Muscle of arm (tissue), 12 donors: Measurements from ENCODE around the gene CHD9NB. TPM values are rescaled to one million over a fixed set of nuclear protein-coding genes. Genes with fewer than 3 reads are reported as not detected.
A peak's percentile ranks its signal among the peaks of the same experiment; 100 is the strongest.
"Not testable (repeated sequence)": the region's sequence is repeated elsewhere in the genome, so short reads cannot be mapped to it uniquely, and the experiment has no call there.

ENCODE experiments used
- DNase-seq: peaks from one replicate; pipeline ENCODE4 v3.0.0-alpha.2; 2013
- polyA plus RNA-seq, 12 donors: library from polyadenylated mRNA; unstranded; fragments of 120-200 nt; gene quantifications; one replicate each; pipeline ENCODE4 v1.2.1, GENCODE V29; 2013; ENCODE audit not compliant: insufficient read length in 12 of 12

Gene CHD9NB
- polyA plus RNA-seq, 12 donors, result 1.5 to 4.9 (median 2.8) TPM; not detected in 2

DNA sequence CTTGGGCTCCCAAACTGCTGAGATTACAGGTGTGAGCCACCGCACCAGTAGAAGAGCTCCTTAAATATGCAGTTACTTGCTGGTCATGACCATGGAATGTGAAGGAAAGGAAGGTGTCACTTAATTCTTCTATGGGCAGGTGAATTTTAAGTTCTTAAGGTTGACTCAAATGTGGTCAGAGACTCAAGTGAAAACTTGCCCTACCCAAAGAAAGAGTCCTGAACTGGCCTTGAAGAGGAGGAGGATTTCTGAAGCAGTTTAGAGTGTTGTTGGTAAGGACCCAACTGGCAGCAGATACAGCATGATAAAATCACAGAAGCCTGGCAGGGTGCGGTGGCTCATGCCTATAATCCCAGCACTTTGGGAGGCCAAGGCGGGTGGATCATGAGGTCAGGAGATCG is 31.4 kb upstream of the CHD9NB start:
- DNase-seq, result no peak

DNA sequence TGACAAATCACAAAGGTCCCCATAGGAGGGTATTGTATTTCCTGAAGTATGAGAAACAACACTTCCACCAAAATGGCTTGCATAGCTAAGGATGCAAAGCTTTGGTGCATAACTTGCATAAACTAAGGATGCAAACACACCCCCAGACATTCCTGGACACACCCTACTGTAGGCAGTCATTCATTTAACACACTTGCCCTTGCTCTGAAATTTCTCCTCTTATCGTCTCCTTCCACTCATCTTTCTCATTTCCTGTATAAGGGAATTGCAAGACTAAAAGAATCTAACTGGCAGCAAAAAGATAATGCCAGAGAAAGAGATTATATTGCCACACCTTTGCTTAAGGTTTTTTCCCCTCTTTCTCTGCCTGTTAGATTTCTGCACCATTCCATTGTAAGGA is 30.4 kb upstream of the CHD9NB start:
- no peak for DNase-seq

DNA sequence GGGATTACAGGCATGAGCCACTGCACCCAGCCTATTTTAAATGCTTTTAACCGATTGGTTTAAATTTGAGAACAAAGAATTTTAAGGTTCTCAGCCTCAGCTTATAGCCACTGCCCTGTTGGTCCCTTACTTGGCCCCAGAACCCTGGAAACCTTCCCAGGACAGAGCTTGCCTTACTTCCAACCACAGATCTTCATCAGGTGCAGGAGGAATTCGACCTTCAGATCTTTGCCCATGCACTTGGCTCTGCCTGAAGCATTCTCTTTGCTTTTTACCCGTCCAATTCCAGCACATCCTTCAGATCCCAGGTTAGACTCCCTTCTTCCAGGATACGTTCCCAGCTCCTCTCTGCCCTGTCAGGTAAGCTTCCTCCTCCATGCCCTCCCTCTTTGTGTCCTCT is 29.8 kb upstream of the CHD9NB start:
- DNase-seq, result no peak

DNA sequence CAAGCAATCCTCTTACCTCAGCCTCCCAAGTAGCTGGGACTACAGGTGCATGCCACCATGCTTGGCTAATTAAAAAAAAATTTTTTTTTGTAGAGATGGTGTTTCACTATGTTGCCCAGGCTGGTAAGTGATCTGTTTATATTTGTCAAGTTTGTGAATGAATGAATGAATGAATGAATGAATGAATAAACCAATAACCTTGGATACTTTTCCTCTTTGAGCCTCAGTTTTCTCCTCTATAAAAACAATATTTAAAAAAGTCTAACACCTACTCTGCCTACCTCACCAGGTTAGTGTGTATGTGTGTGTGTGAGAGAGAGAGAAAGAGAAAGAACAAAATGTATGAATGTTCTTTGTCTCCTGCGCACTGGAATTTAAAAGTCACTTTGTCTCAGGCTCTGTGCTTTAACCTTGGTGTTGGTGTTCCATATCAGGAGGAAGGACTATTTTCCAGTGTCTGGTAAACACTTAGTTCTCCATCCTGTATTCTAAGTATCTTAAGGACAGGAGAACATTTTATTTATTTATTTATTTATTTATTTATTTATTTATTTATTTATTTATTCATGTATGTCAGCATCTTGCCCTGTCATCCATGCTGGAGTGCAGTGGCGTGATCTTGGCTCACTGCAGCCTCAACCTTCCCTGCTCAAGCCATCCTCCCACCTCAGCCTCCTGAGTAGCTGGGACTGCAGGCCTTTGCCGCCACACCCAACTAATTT is 29.1 kb upstream of the CHD9NB start:
- DNase-seq, result no peak

DNA sequence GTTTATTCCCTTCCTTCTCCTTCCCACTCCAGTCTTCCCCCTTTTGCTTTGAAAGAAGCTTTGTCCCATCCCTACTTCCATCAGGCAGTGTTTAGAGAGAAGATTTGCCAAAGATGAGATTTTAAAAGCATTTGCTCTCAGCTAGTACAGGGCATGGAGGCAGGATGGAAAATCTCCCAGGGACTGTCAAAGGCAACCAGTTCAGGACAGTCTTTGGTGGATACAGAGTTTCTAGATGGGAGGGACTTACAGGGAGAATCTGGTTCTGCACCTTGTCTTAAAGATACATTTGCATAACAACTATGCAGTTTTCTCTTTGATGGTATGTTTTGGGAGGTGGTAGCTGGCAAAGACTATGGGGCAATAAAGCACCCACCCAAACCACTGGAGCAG is 28.3 kb upstream of the CHD9NB start:
- no peak for DNase-seq

DNA sequence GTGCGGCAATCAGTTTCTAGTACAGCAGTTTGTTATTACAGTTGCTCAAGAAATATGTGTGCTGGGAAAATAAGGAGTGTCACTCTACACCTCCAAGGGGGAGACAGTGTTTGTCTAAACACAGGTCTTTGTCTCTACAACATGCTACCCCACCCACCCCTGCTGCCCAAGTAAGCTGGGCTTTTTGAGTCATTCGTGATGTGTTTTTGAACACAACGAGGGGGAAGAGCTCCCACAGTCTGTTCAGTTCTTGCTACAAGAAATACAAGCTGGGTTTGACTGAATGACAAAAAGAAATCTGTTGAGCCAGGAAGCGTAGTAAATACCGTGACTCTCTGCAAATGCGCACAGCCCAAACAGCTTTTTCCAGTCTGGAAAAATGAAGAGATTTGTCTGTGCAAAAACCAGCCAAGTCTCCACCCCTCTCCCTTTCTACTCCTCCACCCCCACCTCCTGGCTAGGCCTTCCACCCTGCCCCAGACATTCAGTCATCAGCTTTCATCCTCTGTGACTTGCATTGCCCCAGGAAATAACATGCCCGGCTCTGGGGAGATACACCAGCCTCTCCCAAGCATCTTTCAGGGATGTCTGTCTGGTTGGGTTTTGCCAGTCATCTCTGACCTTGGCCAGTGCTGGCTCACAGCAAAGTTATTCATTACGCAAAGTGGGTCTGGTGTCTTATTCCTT is 27.8 kb upstream of the CHD9NB start:
- peak; percentile 94 for DNase-seq

DNA sequence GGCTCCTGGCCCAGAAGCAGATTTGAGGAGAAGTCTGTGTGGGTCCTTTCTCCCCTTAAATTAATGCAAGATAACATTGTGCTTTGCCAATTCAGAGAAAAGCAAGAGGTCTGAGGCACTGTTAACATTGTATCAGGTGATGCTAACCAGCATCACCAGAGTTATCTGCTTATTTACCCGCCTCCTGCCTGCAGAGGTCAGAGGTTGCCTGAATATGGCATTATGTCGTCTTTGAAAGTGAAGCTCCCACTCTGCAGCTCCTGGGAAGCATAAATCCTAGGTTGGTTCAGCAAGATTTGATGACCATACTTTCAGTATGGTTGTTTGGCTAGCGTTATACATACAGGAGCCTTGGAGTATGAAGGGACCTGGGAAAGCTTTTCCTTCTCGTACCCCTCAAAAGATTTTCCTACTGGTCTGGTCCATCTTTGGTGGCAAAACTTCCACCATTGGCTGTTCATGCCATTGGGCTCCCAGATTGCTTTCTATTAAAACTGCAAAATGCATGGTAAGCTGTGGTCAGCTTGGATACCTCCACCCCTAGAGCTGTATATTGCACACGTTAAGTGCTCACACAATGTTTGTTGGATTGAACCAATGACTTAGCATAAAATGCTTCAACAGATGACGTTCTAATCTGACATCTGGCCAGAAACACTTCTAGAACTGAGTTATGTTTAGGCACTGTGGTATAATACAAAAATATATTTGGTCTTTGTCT is 26.2 kb upstream of the CHD9NB start:
- DNase-seq, result no peak

DNA sequence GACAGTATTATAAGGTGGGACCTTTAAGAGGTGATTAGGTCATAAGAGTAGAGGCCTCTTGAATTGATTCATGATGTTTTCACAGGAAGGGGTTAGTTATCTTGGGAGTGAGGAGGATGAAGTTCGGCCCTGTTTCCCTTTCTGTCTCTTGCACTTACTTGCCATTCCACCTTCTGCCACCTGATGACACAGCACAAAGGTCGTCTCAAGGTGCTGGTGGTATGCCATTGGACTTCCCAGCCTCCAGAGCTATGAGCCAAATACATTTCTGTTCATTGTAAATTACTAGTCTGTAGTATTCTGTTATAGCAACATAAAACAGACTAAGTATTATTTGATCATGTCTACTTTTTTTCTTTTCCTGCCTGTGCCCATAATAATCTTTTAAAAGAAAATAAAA is 25.6 kb upstream of the CHD9NB start:
- no peak for DNase-seq

DNA sequence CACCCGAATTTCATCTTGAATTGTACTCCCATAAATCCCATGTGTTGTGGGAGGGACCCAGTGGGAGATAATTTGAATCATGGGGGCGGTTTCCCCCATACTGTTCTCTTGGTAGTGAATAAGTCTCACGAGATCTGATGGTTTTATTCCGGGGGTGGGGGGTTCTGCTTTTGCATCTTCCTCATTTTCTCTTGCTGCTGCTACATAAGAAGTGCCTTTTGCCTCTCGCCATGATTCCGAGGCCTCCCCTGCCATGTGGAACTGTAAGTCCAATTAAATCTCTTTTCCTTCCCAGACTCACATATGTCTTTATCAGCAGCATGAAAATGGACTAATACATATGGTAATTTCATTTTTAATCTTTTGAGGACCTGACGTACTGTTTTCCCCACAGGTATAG is 22.8 kb upstream of the CHD9NB start:
- DNase-seq, result not testable (repeated sequence)

DNA sequence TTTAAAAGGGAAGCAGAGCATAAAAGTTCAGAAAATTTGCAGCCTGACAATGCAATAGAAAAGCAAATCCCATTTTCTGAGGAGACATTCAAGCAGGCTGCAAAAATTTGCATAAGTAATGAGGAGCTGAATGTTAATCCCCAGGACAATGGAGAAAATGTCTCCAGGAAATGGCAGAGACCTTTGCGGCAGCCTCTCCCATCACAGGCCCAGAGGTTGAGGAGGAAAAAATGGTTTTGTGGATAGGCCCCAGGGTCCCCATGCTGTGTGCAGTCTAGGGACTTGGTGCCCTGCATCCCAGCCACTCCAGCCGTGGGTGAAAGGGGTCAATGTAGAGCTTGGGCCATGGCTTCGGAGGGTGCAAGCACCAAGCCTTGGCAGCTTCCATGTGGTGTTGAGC is 21.6 kb upstream of the CHD9NB start:
- DNase-seq, result not testable (repeated sequence)

DNA sequence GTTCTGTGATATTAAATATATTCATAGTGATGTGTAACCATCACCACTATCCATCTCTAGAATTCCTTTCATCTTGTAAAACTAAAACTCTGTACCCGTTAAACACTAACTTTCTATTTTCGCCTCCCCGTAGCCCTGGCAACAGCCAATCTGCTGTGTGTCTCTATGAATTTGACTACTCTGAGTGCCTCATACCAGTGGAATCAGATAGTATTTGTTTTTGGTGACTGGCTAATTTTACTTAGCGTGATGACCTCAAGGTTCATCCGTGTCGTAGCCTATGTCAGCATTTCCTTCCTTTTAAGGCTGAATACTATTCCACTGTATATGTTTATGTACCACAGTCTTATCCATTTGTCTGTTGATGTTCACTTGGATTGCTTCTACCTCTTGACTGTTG is 20.3 kb upstream of the CHD9NB start:
- DNase-seq, result no peak

DNA sequence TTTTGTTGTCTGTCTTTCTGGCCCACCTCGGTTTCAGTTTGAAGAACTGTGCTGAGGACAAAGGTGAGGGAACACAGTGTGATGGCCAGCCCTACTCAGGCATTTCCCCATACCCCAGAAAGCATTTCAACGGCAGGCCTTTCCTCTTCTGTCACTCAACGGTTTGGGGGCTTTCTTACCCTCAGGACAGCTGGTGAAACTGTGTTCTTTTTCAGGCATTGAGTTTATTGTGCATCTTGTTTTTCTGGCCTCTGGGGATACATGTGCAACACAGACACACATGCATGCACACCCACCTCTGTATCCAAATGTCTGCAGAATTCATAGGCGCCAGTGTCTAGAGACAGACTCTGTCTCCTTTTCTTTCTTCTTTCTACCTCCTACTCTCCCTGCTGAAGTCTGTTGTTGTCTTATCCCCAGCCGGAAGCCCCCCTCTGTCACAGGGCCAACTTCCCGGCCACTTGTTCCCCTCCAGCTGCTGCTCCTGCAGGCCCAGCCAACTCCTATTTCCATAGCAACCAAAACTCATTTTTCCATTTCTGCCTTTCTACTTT is 19.1 kb upstream of the CHD9NB start:
- DNase-seq, result peak; percentile 98

DNA sequence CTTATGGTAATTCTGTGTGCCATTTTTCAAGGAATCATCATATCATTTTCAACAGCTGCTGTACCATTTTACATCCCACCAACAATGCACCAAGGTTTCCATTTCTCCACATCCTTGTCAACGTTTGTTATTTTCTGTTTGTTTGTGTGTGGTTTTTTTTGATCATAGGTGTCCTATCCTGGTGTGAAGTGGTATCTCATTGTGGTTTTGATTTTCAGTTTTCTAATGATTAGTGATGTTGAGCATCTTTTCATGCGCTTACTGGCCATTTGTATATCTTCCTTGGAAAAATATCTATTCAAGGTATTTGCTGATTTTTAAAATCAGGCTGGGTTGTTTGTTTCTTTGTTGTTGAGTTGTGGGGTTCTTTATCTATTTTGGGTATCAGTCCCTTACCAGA is 17.1 kb upstream of the CHD9NB start:
- DNase-seq, result no peak

DNA sequence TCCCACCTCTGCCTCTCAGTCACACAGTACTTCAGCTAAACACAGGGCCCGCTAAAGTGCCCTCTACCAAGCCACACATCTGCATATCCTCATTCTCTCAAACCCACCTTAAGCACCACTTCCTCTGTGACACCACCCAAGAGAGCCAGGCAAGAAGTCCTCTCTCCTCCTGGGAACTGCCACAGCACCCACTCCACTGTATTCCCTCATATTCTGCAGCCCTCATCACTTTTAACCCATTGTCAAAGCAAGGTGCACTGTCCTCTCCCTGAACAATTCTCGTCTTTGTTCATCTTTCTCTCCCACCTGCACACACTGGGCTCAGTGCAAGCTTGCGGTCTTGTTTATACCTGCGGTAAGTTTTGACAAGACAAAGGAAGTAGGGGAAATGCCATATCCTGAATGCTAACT is 15.7 kb upstream of the CHD9NB start:
- no peak for DNase-seq

DNA sequence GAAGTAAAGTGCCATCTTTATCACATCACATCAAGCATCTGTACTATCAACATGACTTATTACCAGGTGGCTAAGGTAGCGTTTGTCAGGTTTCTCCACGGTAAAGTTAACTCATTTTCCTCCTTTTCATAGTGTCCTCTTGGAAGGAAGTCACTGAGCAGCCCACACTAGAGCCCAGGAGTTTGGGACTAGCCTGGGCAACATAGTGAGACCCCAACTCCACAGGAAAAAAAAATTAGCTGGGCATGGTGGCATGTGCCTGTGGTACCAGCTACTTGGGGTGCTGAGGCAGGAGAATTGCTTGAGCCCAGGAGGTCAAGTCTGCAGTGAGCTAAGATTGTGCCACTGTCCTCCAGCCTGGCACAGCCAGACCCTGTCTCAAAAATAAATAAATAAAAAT is 15.0 kb upstream of the CHD9NB start:
- DNase-seq, result no peak

DNA sequence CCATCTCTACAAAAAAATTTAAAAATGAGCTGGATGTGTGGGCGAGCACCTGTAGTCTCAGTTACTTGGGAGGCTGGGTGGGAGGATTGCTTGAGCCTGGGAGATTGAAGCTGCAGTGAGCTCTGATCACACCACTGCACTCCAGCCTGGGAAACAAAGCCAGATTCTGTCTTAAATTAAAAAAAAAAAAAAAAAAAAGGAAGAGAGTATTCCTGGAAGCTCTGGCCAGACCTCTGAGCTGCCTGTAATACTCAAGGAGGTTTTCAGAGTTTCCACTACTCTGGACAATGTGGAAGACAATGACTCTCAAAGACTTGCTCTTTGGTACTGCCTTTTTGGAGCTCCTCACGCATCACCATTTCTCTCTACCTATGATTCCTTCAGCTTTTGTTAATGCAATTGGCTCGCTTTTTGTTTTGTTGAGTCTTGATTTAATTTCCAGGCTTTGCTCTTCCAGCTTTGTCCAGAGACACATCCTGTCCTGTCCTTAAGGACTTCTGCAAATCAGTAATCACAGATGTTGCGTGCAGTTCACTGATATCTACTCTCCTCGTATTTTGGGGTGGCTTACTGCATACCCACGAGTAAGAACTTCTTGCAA is 12.9 kb upstream of the CHD9NB start:
- no peak for DNase-seq

DNA sequence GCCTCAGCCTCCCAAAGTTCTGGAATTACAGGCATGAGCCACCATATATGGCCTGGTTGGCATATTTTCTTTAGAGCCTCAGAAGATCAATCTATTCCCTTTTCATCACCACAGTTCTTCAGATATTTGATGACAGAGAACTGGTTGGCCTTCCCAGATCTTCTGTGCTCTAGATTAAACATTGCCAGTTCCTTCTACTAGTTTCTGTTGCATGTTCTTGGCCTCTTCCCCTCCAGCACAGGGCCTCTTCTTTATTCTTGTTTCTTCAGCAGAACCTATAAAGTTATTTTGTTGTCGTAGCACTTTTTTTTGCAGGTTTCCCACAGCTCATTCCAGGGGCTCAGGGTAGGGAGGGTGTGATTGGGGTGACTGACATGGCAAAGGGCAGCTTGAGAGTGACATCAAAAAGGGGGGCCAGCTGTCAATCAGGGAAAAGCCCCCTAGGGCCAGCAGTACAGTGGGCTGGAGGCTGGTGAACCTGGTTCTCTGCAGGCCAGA is 11.4 kb upstream of the CHD9NB start:
- no peak for DNase-seq

DNA sequence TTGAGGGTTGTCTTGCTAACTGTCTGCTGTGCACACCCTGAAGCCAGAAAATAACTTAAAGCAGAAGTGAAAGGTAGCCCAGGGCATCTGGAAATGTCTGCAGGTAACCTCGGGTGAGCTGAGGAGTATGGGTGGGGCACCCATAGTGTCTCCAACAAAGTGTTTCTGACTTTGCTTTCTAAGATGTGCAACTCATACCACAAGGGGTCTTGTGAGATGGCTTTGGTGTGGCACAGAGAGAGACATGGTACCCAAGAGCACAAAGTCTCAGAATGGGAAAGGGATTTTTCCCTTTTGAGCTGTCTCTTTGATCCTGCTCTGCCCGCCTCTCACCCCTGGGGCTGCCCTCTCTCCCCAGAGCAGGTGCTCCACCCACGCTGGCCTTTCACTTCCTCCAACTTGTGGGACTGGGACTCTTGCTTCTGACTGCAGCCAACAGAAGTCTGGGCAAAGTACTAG is 9.0 kb upstream of the CHD9NB start:
- no peak for DNase-seq

DNA sequence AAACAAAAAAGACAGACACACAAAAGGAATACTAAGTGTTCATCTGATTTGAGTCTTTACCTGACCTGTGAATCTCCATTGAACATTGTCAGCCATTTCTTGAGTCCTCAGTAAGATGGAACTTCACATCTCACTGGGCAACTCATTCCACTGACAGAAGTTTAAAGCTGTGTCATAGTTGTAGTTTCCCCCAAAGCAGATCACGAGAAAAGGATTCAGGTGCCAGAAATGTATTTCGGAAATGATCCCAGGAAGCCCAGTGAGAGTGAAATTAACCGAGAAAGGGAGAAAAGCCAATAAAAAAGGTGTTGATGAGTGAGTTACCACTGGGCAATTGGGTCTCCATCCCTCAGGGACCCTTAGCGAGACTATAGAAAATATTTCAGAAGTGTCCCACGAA is 8.6 kb upstream of the CHD9NB start:
- DNase-seq, result no peak

DNA sequence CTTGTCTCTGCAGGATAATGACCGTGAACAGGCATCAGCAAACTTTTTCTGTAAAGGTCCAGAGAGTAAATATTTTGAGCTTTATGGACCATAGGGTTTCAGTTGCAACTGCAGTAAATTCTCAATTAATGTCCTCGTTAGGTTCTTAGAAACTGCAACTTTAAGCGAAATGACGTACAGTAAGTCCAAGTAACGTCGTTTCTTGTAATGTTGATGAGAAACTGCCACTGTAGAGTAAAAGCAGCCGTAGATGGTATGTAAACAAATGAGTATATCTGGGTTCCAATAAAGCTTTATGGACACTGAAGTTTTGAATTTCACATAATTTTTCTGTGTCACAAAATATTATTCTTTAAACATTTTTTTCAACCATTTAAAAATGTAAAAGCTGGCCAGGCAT is 7.0 kb upstream of the CHD9NB start:
- no peak for DNase-seq

DNA sequence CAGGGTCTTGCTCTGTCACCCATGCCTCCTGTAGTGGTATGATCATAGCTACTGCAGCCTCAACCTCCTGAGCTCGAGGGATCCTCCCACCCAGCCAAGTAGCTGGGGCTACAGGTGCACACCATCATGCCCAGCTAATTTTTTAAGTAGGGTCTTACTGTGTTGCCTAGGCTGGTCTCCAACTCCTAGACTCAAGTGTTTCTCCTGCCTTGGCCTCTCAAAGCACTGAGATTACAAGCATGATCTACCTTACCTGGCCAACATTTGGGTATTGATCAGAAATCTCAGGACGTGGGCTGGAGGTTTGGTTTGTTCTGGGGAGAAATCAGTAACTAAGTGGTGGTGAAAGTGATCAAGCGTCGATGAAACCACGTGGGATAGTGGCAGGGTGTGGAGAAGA is 6.2 kb upstream of the CHD9NB start:
- no peak for DNase-seq

DNA sequence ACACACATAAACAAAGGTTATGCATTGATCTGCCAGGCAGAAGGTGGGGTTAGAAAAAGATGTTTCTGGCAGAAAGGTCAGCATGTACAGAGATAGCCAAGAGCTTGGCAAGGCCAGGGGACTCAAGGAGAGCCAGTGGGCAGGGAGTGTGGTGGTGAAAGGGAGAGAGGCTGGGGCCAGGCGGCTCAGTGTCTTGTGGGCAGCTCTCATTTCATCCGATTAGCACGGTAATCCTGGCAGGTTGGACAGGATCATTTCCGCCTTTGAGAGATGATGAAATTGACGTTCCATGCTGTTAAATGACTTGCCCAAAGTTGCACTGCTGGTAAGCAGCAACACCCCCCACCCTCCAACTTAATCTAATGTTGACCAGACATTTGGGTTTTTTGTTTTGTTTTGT is 5.7 kb upstream of the CHD9NB start:
- DNase-seq, result no peak
